AG08396 (cell line): ENCODE data around the gene ANKRD28.
"Not testable (repeated sequence)": the region's sequence is repeated elsewhere in the genome, so short reads cannot be mapped to it uniquely, and the experiment has no call there.

Experiments used
- DNase-seq: peaks from one replicate; pipeline ENCODE4 v3.0.0; 2012; ENCODE audit warnings: low spot score, mixed read lengths

Gene ANKRD28

GRCh38 chr3:15797642-15798303, at the start of gene ANKRD28:
Gene ANKRD28 (minus strand): TSS chr3:15797979. CDS start chr3:15796521, 1,458 bp downstream.
- DNase-seq: peak; percentile 49

GRCh38 chr3:15847239-15847638, 49.5 kb upstream of the ANKRD28 start:
- DNase-seq: no peak

- no peak for DNase-seq
Observed at GRCh38 chr3:15846606-15847005, 48.8 kb upstream of the ANKRD28 start.

GRCh38 chr3:15845475-15845874, 47.7 kb upstream of the ANKRD28 start:
- DNase-seq: no peak

- no peak for DNase-seq
Observed at GRCh38 chr3:15844889-15845288, 47.1 kb upstream of the ANKRD28 start.

GRCh38 chr3:15841091-15841973, 43.6 kb upstream of the ANKRD28 start:
- DNase-seq: not testable (repeated sequence)

- no peak for DNase-seq
Observed at GRCh38 chr3:15839568-15839967, 41.8 kb upstream of the ANKRD28 start.

DNA sequence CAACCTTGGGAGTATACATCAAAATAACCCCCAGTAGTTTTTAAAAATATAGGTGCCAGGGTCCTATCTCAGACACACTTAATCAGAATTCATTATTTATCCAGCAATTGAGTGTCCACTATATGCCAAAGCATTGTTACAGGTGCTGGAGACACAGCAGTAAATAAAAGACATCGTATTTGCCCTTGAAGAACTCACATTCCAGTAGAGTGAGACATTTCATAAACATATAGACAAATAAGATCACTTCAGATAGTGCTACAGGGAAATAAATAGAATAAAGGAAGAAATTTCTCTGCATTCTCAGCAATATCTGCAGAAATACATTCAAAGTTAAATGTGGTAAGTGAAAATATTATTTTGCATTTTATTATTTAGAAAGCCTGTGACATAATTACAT, 34.1 kb upstream of the ANKRD28 start:
- no peak for DNase-seq

DNA sequence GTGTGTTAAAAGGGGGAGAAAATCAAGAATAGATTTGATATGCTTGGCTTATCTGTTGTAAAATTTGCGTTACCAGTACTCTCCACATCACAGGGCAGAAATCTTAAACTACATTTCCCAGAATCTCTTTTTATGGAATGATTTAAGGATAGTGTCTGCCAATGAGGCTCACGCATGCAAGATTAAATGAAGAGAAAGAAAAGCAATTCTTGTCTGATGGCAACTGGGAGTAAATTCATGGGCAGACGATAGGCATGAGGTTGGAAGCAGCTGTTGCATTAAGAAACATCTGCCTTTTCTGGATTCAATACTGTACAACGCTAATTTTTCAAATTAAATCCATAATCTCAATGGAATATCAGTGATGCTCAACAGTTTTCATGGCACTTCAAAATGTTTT, 27.2 kb upstream of the ANKRD28 start:
- DNase-seq: no peak

DNA sequence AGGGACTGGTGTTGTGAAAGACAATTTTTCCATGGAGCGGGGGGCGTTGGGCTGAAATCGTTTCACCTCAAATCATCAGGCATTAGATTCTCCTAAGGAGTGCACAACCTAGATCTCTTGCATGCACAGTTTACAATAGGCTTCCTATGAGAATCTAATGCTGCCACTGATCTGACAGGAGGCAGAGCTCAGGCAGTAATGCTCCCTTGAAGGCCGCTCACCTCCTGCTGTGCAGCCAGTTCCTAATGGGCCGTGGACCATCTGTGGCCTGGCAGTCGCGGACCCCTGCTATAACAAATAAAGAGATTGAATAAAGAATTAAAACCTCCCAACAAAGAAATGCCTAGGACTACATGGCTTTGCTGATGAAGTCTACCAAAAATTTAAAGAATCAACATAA, 25.3 kb upstream of the ANKRD28 start:
- no peak for DNase-seq

GRCh38 chr3:15822281-15822680, 24.5 kb upstream of the ANKRD28 start:
- no peak for DNase-seq

GRCh38 chr3:15820911-15821310, 23.1 kb upstream of the ANKRD28 start:
- DNase-seq: no peak

DNA sequence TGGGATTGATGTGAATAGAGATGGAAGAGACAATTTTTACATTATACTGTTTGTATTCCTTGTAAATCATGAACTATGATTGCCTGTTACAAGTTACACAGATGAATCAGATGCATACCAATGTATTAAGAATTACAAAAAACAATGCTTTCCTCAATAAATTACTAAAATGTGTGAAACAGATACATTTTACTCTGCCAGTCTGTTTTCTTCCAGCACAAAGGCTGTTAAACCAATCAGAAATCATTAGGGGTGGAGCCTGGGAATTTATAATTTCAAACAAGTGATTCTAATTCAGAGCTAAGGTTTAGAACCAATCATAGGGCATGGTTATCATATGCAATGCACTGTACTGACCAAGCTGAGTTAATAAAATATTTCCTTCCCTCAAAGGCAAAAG, 21.8 kb upstream of the ANKRD28 start:
- no peak for DNase-seq

DNA sequence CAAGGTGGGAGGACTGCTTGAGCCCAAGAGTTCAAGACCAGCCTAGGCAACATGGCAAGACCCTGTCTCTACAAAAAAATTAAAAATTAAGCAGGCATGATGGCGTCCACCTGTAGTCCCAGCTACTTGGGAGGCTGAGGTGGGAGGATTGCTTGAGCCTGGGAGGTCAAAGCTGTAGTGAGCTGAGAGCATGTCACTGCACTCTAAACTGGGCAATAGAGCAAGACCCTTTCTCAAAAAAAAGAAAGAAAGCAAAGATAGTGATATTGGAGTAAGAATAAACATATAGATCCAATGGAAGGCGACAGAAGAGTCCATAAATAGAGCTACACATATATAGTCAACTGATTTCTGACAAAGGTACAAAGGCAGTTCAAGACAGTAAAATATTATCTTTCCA, 21.3 kb upstream of the ANKRD28 start:
- DNase-seq: no peak

- peak; percentile 15 for DNase-seq
Observed at GRCh38 chr3:15815696-15816095, 17.9 kb upstream of the ANKRD28 start.

DNA sequence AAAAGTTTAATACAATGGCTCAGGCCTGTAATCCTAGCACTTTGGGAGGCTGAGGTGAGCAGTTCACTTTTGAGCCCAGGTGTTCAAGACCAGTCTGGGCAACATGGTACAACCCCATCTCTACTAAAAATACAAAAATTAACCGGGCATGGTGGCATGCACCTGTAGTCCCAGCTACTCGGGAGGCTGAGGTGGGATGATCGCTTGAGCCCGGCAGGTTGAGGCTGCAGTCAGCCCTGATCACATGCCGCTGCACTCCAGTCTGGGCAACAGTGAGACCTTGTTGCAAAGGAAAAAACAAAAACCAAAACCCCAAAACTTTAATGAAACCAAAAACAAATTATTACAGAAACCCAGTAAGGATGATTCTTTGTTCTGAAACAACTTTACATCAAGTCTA, 15.3 kb upstream of the ANKRD28 start:
- DNase-seq: not testable (repeated sequence)

- DNase-seq: no peak
Observed at GRCh38 chr3:15812183-15812582, 14.4 kb upstream of the ANKRD28 start.

- no peak for DNase-seq
Observed at GRCh38 chr3:15810702-15811101, 12.9 kb upstream of the ANKRD28 start.

- DNase-seq: no peak
Observed at GRCh38 chr3:15809313-15809712, 11.5 kb upstream of the ANKRD28 start.

DNA sequence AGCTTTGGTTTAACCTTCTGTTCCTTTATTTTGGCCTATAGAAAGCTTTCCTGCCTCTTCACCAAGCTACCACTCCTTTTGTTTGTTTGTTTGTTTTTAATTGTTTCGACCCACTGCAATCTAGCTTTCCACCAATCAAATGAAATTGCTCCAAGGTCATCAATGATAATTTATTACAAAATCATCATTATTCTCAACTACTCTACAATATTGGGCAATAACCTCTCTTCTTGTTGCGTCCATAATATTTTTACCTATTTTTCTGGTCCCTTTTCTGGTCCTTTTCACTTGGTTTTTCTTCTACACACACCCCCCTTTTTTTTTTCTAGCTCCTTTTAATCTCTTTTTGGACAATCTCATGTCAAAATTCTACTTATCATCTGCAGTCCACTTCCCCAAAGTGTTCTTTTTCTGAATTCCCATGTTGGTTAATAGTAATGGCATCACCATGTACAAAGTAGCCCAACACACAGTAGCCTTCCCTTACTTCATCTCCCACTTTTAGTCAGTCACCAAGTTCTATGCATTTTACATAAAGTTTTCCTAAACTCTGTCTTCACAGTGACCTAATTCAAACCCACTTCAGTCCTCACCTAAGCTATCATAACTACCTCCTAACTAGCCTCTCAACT, 11.0 kb upstream of the ANKRD28 start:
- DNase-seq: no peak

DNA sequence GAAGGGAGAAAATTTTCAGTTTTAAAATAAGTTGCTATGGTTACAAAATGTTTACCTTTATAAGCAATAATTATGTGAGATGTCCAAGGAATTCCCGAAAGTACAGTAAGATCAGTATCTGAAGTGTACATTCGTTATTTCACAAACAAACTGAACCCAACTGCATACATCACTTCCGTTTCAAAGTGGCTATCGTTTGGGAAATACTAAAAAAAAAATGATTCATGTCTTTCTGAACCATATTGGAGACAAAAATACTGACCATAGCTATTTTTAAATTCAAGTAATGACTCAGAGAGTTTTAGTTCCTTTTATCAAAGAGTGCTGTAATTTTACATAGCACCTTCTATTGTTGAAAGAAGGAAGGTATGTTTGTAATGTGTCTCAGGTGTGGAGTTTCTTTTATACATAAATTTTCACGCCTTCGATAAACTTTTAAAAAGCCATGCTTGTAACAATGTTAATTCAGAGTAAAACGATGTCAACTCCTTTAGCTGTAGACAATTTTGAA, 8.0 kb upstream of the ANKRD28 start:
- no peak for DNase-seq

DNA sequence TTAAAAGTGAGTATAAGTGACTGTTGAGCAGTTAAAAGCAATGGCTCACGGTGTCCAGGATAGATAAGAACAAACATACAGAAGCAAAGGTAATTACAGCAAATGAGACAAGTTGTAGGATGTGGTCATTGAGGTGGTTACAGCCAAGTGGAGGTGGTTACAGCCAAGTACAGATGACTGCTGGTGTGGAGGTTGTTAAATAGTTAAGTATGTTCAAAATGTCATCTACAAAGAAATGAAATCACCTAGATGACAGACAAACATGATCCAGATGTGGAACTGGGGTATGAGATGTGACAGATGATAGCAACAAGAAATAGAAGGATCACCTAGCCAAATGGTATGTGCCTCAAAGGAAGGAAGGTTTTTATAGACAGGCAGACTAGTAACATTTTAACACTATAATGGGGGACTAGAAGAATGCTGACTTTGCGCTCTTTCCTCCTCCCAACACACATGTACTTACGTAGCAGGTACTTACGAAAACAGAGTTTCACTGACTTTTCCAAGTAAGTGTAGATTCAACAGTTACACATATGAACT, 6.8 kb upstream of the ANKRD28 start:
- no peak for DNase-seq
